Heart right ventricle (tissue), 16 donors: ENCODE results near the gene LCNL1. TPM values are rescaled to one million over a fixed set of nuclear protein-coding genes. Genes with fewer than 3 reads are reported as not detected.

ENCODE experiments used
- ATAC-seq, 8 donors: fragments of 200-7000 bp; cut with Tn5 transposase; one replicate each; pipeline ENCODE4 v1.9.1; 2020; ENCODE audit warnings: mild to moderate bottlenecking in 8 of 8, moderate library complexity in 8 of 8, moderate number of reproducible peaks in 1 of 8
- DNase-seq, 2 donors: peaks; one replicate each; pipeline ENCODE4 v3.0.0-alpha.2; 2020
- H3K27ac ChIP-seq, 10 donors: fragments of 200-600 bp; sonication (generic) in 2 of 10; one replicate each; pipeline versions ENCODE4 v1.5.0 to v1.8.0; 2020 to 2022; ENCODE audit warnings: mild to moderate bottlenecking in 3 of 10
- H3K27me3 ChIP-seq, 7 donors: fragments of 200-600 bp; one replicate each; pipeline ENCODE4 v1.8.0; 2021 to 2022; ENCODE audit warnings: mild to moderate bottlenecking in 2 of 7
- H3K36me3 ChIP-seq, 9 donors: fragments of 200-600 bp; sonication (generic) in 1 of 9; one replicate each; pipeline versions ENCODE4 v1.5.0 to v1.8.0; 2020 to 2022; ENCODE audit warnings: mild to moderate bottlenecking in 2 of 9
- H3K4me1 ChIP-seq, 9 donors: fragments of 200-600 bp; sonication (generic) in 1 of 9; one replicate each; pipeline versions ENCODE4 v1.5.0 to v1.8.0; 2020 to 2022; ENCODE audit warnings: mild to moderate bottlenecking in 4 of 9
- H3K4me3 ChIP-seq, 10 donors: fragments of 200-600 bp; sonication (generic) in 2 of 10; one replicate each; pipeline versions ENCODE4 v1.5.0 to v1.8.0; 2020 to 2022; ENCODE audit warnings: mild to moderate bottlenecking in 7 of 10, moderate library complexity in 2 of 10
- H3K9me3 ChIP-seq, 11 donors: fragments of 200-600 bp in 10 of 11; sonication (generic) in 2 of 11; one replicate each; pipeline versions ENCODE4 v1.5.0 to v1.8.0; 2013 to 2022; ENCODE audit warnings: mild to moderate bottlenecking in 2 of 11, control low read depth in 1 of 11, moderate library complexity in 1 of 11
- WGBS, 2 donors: extraction: QIAGEN DNeasy Blood & Tissue Kit; methylation state at CpG; one replicate each; pipeline ENCODE4 v1.1.7; 2013; ENCODE audit warnings: inconsistent platforms in 1 of 2; 5-methylcytosine and 5-hydroxymethylcytosine counted together
- intact Hi-C, 10 donors: fragments of 100-400 bp; cut with DNase I; formaldehyde crosslinking; loops; one replicate each; pipeline versions ENCODE4 v1.11.1 to v1.14.2; 2022
- polyA plus RNA-seq, 2 donors: library from polyadenylated mRNA; stranded (reverse); fragments of 200-250 nt; gene quantifications; one replicate each; pipeline ENCODE4 v1.2.3, GENCODE V29; 2013
- total RNA-seq, 10 donors: library from RNA; stranded (reverse); fragmentation: NEBNext Ultra II Directional in 3 of 10; extraction: Animal tissue kit (Norgen Biotek cat#: 25700) in 3 of 10; gene quantifications; one replicate each; pipeline versions ENCODE4 v1.2.1 to v1.2.4, GENCODE V29; 2021 to 2023
- TF ChIP-seq, protein P1 (sequence below), 9 donors: fragments of 200-600 bp; sonication (generic) in 2 of 9; IDR thresholded peaks; one replicate each; pipeline versions ENCODE4 v1.5.0 to v1.8.0; 2021 to 2022; ENCODE audit warnings: antibody characterized with exemption in 9 of 9, mild to moderate bottlenecking in 5 of 9, moderate library complexity in 1 of 9
- donor health status: Arrhythmogenic right ventricular cardiomyopathy.
- donor health status: ischemic (EF 13 %, LVEDD 7.1; RV severe dilation, severe dysfunction).
- donor health status: healthy with polysubstance abuse.
- donor health status: DM: no; HTN: yes; CAD: no.
- donor health status: DM: no; HTN: no; CAD: no.
- donor health status: ischemic (EF 25% LVEDD 6.9; RV normal size, moderate dysfunction).
- donor health status: ischemic (EF 25% LVEDD 5.7; RV mildly dilated, moderate dysfunction).
- donor health status: healthy.
- donor health status: DM: yes; HTN: yes; CAD: no.
- donor health status: Ischemic cardiomyopathy.
- donor health status: ischemic (EF 35%, LVEDD 5.7; RV mildly dilated, moderate dysfunction).
- donor health status: nonischemic (EF 11% LVEDD 7.7; RV severe dilation, severe dysfunction).
- donor health status: DM: yes; HTN: yes; CAD: no.
- donor health status: PGD.
- donor health status: ischemic (EF 29% LVEDD 5.4; RV normal size, mild dysfunction).
- donor health status: nonischemic (EF 23%, LVEDD 6.1; RV moderate dilation, normal function).

LCNL1 gene
- total and polyA plus RNA-seq, 12 donors, result 0.10 to 10.9 (median 6.4) TPM

GRCh38 chr9:136965771-136966484, 16.9 kb upstream of the LCNL1 start:
- TF ChIP-seq, protein P1, sequence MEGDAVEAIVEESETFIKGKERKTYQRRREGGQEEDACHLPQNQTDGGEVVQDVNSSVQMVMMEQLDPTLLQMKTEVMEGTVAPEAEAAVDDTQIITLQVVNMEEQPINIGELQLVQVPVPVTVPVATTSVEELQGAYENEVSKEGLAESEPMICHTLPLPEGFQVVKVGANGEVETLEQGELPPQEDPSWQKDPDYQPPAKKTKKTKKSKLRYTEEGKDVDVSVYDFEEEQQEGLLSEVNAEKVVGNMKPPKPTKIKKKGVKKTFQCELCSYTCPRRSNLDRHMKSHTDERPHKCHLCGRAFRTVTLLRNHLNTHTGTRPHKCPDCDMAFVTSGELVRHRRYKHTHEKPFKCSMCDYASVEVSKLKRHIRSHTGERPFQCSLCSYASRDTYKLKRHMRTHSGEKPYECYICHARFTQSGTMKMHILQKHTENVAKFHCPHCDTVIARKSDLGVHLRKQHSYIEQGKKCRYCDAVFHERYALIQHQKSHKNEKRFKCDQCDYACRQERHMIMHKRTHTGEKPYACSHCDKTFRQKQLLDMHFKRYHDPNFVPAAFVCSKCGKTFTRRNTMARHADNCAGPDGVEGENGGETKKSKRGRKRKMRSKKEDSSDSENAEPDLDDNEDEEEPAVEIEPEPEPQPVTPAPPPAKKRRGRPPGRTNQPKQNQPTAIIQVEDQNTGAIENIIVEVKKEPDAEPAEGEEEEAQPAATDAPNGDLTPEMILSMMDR (IDR thresholded peaks at IDR 0.05), result no peak
- WGBS, 2 donors, result 28% methylated on average over 23 of the region's 23 CpGs
- Histone ChIP-seq H3K27ac (no peak overlapping the region), H3K4me3 (peak overlapping the region in 3 of 10 donors; percentile 8 to 28 (median 9)), H3K4me1 (peaks cover under 1 to 45% (median 20%) of the 10 kb centered on the region in 9 donors), H3K9me3 (no peaks in the 10 kb centered on the region), H3K27me3 (no peaks in the 10 kb centered on the region), H3K36me3 (no peaks in the 10 kb centered on the region)
- DNase-seq (peak; percentile 15 to 43), ATAC-seq (peak in 3 of 8 donors; percentile 5 to 20 (median 16))
- intact Hi-C loops, result no loop called here

GRCh38 chr9:136968333-136969127, 14.3 kb upstream of the LCNL1 start:
- Histone ChIP-seq H3K9me3 (no peaks in the 10 kb centered on the region), H3K36me3 (no peaks in the 10 kb centered on the region), H3K4me3 (no peak overlapping the region), H3K4me1 (peaks cover 0 to 34% (median 13%) of the 10 kb centered on the region in 9 donors), H3K27ac (no peak overlapping the region), H3K27me3 (no peaks in the 10 kb centered on the region)
- TF ChIP-seq, protein P1 (IDR thresholded peaks at IDR 0.05), result no peak
- DNase-seq, result peak in 1 of 2 donors; percentile 20
- ATAC-seq, result peak in 1 of 8 donors; percentile 48
- WGBS, 2 donors, result 69 to 77% methylated on average over 17 of the region's 17 CpGs
- intact Hi-C loops, result no loop called here

DNA sequence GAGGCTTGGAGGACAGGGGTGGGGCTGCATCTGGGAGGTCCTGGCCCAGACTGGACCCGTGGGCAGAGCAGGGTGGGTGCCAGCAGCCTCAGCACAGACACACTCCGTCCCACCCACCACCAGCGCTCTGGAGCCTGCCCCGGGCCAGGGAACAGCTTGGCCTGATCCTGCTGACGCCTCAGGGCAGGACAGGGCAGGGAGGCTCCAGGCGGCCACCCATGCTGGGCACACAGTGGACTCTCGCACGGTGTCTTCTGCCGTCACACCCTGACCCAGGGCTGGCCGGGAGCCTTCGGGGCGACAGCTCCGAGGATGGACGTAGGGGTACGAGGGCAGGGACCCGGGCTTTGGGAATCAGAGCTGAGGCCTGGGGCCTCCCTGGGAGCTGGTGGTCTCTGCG, 13.6 kb upstream of the LCNL1 start:
- H3K9me3 ChIP-seq, result no peaks in the 10 kb centered on the region
- ATAC-seq, result peak in 1 of 8 donors; percentile 14
- H3K27ac ChIP-seq, result no peak overlapping the region
- H3K4me1 ChIP-seq, result peaks cover 0 to 32% (median 13%) of the 10 kb centered on the region in 9 donors
- no peak for DNase-seq
- TF ChIP-seq, protein P1 (IDR thresholded peaks at IDR 0.05), result no peak
- no peak overlapping the region for H3K4me3 ChIP-seq
- intact Hi-C loops, result no loop called here
- H3K36me3 ChIP-seq, result no peaks in the 10 kb centered on the region
- WGBS, 2 donors, result 82 to 86% methylated on average over 17 of the region's 17 CpGs
- no peaks in the 10 kb centered on the region for H3K27me3 ChIP-seq

- H3K4me1 ChIP-seq, result peaks cover 0 to 32% (median 15%) of the 10 kb centered on the region in 9 donors
- DNase-seq (no peak), ATAC-seq (no peak)
- no peaks in the 10 kb centered on the region for H3K36me3 ChIP-seq
- intact Hi-C loops, result no loop called here
- 79 to 87% methylated on average over 5 of the region's 5 CpGs for WGBS, 2 donors
- no peaks in the 10 kb centered on the region for H3K9me3 ChIP-seq
- H3K27ac ChIP-seq, result no peak overlapping the region
- H3K4me3 ChIP-seq, result no peak overlapping the region
- TF ChIP-seq, protein P1 (IDR thresholded peaks at IDR 0.05), result no peak
- H3K27me3 ChIP-seq, result no peaks in the 10 kb centered on the region
Measured at GRCh38 chr9:136969774-136970173, 13.0 kb upstream of the LCNL1 start.
